Parathyroid adenoma (tissue), 2 donors: Measurements from ENCODE around the gene NCKAP1.

Experiments
- H2AFZ ChIP-seq: fragments of 300-600 bp; sonication (generic); one replicate; pipeline ENCODE4 v1.7.0; 2017; ENCODE audit warnings: antibody characterized with exemption, mild to moderate bottlenecking
- H3K27ac ChIP-seq: fragments of 300-600 bp; sonication (generic); one replicate; pipeline ENCODE4 v1.7.0; 2017
- H3K27me3 ChIP-seq: fragments of 300-600 bp; sonication (generic); one replicate; pipeline ENCODE4 v1.7.0; 2017; ENCODE audit warnings: low read length; ENCODE audit not compliant: control insufficient read depth, insufficient read depth
- H3K36me3 ChIP-seq: fragments of 300-600 bp; sonication (generic); one replicate; pipeline ENCODE4 v1.7.0; 2017; ENCODE audit warnings: low read length; ENCODE audit not compliant: control insufficient read depth, insufficient read depth
- H3K4me1 ChIP-seq: fragments of 300-600 bp; sonication (generic); one replicate; pipeline ENCODE4 v1.7.0; 2017; ENCODE audit warnings: control low read depth
- H3K4me2 ChIP-seq: fragments of 300-600 bp; sonication (generic); one replicate; pipeline ENCODE4 v1.7.0; 2017; ENCODE audit warnings: low read length
- H3K4me3 ChIP-seq: fragments of 300-600 bp; sonication (generic); one replicate; pipeline ENCODE4 v1.7.0; 2017; ENCODE audit warnings: low read depth, low read length
- H3K79me2 ChIP-seq: fragments of 300-600 bp; sonication (generic); one replicate; pipeline ENCODE4 v1.7.0; 2017; ENCODE audit warnings: control low read depth
- H3K9ac ChIP-seq: fragments of 300-600 bp; sonication (generic); one replicate; pipeline ENCODE4 v1.7.0; 2017; ENCODE audit warnings: mild to moderate bottlenecking
- H3K9me3 ChIP-seq: fragments of 300-600 bp; sonication (generic); one replicate; pipeline ENCODE4 v1.7.0; 2017; ENCODE audit warnings: low read length; ENCODE audit not compliant: control insufficient read depth
- CTCF ChIP-seq: fragments of 300-600 bp; sonication (generic); IDR thresholded peaks from one replicate; pipeline ENCODE4 v1.7.0; 2017; ENCODE audit warnings: antibody characterized with exemption, mild to moderate bottlenecking
- donor health status: primary hyperparathyroidism.

NCKAP1 gene

GRCh38 chr2:182918961-182919652 lies 119.2 kb downstream of the NCKAP1 start:
- Histone ChIP-seq H2AFZ (no peak overlapping the region), H3K4me1 (no peaks in the 10 kb centered on the region), H3K4me3 (no peak overlapping the region), H3K4me2 (no peak overlapping the region), H3K36me3 (no peaks in the 10 kb centered on the region), H3K9me3 (no peaks in the 10 kb centered on the region), H3K79me2 (no peaks in the 10 kb centered on the region), H3K9ac (no peak overlapping the region), H3K27ac (no peak overlapping the region), H3K27me3 (no peaks in the 10 kb centered on the region)
- no peak for TF ChIP-seq CTCF

GRCh38 chr2:182917924-182918323 lies 120.3 kb downstream of the NCKAP1 start:
- Histone ChIP-seq H3K9me3 (no peaks in the 10 kb centered on the region), H3K36me3 (no peaks in the 10 kb centered on the region), H3K79me2 (no peaks in the 10 kb centered on the region), H3K9ac (no peak overlapping the region), H2AFZ (no peak overlapping the region), H3K4me3 (no peak overlapping the region), H3K4me2 (no peak overlapping the region), H3K27ac (no peak overlapping the region), H3K27me3 (no peaks in the 10 kb centered on the region), H3K4me1 (no peaks in the 10 kb centered on the region)
- TF ChIP-seq CTCF = no peak

- no peak overlapping the region for H3K9ac ChIP-seq
- no peak overlapping the region for H2AFZ ChIP-seq
- no peaks in the 10 kb centered on the region for H3K36me3 ChIP-seq
- H3K9me3 ChIP-seq = no peaks in the 10 kb centered on the region
- no peaks in the 10 kb centered on the region for H3K4me1 ChIP-seq
- no peak overlapping the region for H3K4me3 ChIP-seq
- no peaks in the 10 kb centered on the region for H3K27me3 ChIP-seq
- no peak for TF ChIP-seq CTCF
- H3K79me2 ChIP-seq = no peaks in the 10 kb centered on the region
- no peak overlapping the region for H3K4me2 ChIP-seq
- no peak overlapping the region for H3K27ac ChIP-seq
These were observed 121.8 kb downstream of the NCKAP1 start for GRCh38 chr2:182916417-182916816.

GRCh38 chr2:182915369-182916326 lies 122.6 kb downstream of the NCKAP1 start:
- H3K27ac ChIP-seq = no peak overlapping the region
- H3K79me2 ChIP-seq = no peaks in the 10 kb centered on the region
- TF ChIP-seq CTCF = no peak
- no peak overlapping the region for H3K4me2 ChIP-seq
- H3K36me3 ChIP-seq = no peaks in the 10 kb centered on the region
- no peak overlapping the region for H3K4me3 ChIP-seq
- no peak overlapping the region for H2AFZ ChIP-seq
- H3K4me1 ChIP-seq = no peaks in the 10 kb centered on the region
- no peak overlapping the region for H3K9ac ChIP-seq
- no peaks in the 10 kb centered on the region for H3K27me3 ChIP-seq
- H3K9me3 ChIP-seq = no peaks in the 10 kb centered on the region
